Gastrocnemius medialis (tissue), 4 donors: ENCODE results near the gene ACR. TPM values are rescaled to one million over a fixed set of nuclear protein-coding genes. Genes with fewer than 3 reads are reported as not detected.

ENCODE experiments used
- ATAC-seq, 2 donors: fragments of 150-250 bp; one replicate each; pipeline ENCODE4 v1.9.1; 2016
- DNase-seq, 2 donors: peaks; one replicate each; pipeline ENCODE4 v3.0.0-alpha.2; 2019
- H3K27ac ChIP-seq, 4 donors: fragments of 200-600 bp; sonication (generic); 1 replicate in 1 of 4; 2 replicates in 3 of 4; pipeline ENCODE4 v1.5.1; 2016 to 2018; ENCODE audit warnings: mild to moderate bottlenecking in 2 of 4, moderate library complexity in 1 of 4
- H3K27me3 ChIP-seq, 3 donors: fragments of 200-600 bp; sonication (generic) in 2 of 3; 1 replicate in 1 of 3; 2 replicates in 2 of 3; pipeline versions ENCODE4 v1.5.1 to v1.6.0; 2016 to 2019; ENCODE audit warnings: mild to moderate bottlenecking in 1 of 3, moderate library complexity in 1 of 3
- H3K36me3 ChIP-seq, 2 donors: fragments of 200-600 bp; sonication (generic) in 1 of 2; one replicate each; pipeline ENCODE4 v1.5.1; 2017 to 2018
- H3K4me1 ChIP-seq, 2 donors: fragments of 200-600 bp; sonication (generic) in 1 of 2; one replicate each; pipeline ENCODE4 v1.5.1; 2016 to 2017; ENCODE audit warnings: mild to moderate bottlenecking in 2 of 2
- H3K4me3 ChIP-seq, 4 donors: fragments of 200-600 bp; sonication (generic) in 3 of 4; 1 replicate in 1 of 4; 2 replicates in 3 of 4; pipeline ENCODE4 v1.5.1; 2016 to 2019; ENCODE audit warnings: mild to moderate bottlenecking in 2 of 4
- H3K9me3 ChIP-seq, 3 donors: fragments of 200-600 bp; sonication (generic) in 2 of 3; 1 replicate in 1 of 3; 2 replicates in 2 of 3; pipeline ENCODE4 v1.5.1; 2016 to 2019
- POLR2A ChIP-seq, 2 donors: fragments of 450-650 bp; IDR thresholded peaks; one replicate each; pipeline ENCODE4 v1.6.1; 2017; ENCODE audit warnings: antibody characterized with exemption in 2 of 2, mild to moderate bottlenecking in 2 of 2, moderate library complexity in 2 of 2
- in situ Hi-C, 4 donors: fragments of 200-750 bp; cut with MboI; loops; one replicate each; pipeline versions ENCODE4 v1.15.0 to v1.8.0; 2017; ENCODE audit warnings: low sequenced_read_pairs in 4 of 4
- intact Hi-C: fragments of 100-400 bp; cut with DNase I; formaldehyde crosslinking; loops from one replicate; pipeline ENCODE4 v1.15.1; 2023; ENCODE audit warnings: low total_unique reads
- total RNA-seq, 4 donors: library from RNA; depleted of rRNA; stranded (reverse); fragments of >200 nt; gene quantifications; one replicate each; pipeline versions ENCODE4 v1.1.0 to v1.2.3, GENCODE V29; 2016
- TF ChIP-seq, protein P1 (sequence below), 5 experiments: fragments of 450-650 bp in 3 of 5; fragments of 200-600 bp in 2 of 5; sonication (generic) in 2 of 5; IDR thresholded peaks in 4 of 5; conservative IDR thresholded peaks in 1 of 5; 1 replicate in 4 of 5; 2 replicates in 1 of 5; pipeline ENCODE4 v1.5.1; 2016 to 2019; ENCODE audit warnings: antibody characterized with exemption in 5 of 5, mild to moderate bottlenecking in 3 of 5, moderate library complexity in 3 of 5

Gene ACR
- total RNA-seq = not detected

DNA sequence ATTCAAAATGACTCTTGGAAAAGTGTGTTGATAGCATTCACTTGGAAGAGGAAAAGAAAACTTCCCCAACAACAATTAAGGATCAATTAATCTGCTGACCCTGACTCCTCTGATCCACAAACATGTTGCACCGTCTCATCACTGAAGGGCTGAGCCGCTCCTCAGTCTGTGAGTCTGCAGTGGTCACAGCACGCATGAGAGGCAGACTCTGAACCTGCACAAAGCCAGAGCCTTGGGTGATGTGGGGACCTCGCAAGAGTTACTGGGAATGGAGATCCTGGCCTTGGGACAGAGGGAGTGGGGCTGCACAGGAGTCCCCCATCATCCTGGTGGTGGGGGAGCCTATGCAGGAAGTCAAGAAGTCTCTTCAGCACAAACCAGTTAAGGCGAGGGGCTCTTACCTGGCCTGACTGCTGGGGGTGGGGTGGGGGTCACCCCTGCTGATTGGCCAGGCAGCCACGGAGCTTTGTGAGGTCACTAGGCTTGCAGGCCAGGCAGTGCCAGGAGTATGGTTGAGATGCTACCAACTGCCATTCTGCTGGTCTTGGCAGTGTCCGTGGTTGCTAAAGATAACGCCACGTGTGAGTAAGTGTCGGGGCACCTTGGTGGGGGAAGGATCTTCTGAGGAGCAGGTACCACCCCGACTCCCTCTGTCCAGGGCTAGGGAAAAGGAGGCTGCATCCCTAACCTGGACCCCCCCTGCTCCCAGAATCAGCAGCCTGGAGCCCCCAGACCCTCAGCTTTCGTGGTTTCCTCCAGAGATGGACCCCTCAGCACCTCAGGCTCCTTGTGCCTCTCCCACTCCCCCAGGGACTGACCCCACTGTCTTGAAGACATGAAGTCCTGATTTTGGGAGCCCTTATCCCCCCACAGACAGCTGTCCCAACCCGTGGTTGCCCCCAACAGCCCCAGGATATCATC, at the start of gene ACR:
ACR (plus strand) TSS at position 477 of the 921 bp plus-strand sequence; CDS start at position 509, 32 bp downstream.
- in situ Hi-C loops = no loop called here
- DNase-seq (peak in 1 of 2 donors; percentile 5), ATAC-seq (no peak)
- H3K9me3 ChIP-seq = no peaks in the 10 kb centered on the region
- H3K4me1 ChIP-seq = peaks cover 0 to 3% of the 10 kb centered on the region in 2 donors
- TF ChIP-seq POLR2A (IDR thresholded peaks at IDR 0.05) = no peak
- TF ChIP-seq, protein P1, sequence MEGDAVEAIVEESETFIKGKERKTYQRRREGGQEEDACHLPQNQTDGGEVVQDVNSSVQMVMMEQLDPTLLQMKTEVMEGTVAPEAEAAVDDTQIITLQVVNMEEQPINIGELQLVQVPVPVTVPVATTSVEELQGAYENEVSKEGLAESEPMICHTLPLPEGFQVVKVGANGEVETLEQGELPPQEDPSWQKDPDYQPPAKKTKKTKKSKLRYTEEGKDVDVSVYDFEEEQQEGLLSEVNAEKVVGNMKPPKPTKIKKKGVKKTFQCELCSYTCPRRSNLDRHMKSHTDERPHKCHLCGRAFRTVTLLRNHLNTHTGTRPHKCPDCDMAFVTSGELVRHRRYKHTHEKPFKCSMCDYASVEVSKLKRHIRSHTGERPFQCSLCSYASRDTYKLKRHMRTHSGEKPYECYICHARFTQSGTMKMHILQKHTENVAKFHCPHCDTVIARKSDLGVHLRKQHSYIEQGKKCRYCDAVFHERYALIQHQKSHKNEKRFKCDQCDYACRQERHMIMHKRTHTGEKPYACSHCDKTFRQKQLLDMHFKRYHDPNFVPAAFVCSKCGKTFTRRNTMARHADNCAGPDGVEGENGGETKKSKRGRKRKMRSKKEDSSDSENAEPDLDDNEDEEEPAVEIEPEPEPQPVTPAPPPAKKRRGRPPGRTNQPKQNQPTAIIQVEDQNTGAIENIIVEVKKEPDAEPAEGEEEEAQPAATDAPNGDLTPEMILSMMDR (IDR thresholded peaks at IDR 0.05 in 4 of 5, conservative IDR thresholded peaks at IDR 0.05 in 1 of 5) = no peak
- H3K27ac ChIP-seq = no peak within 1 kb of the TSS
- H3K36me3 ChIP-seq = no peaks in the 10 kb centered on the region
- intact Hi-C loops = no loop called here
- H3K4me3 ChIP-seq = no peak within 1 kb of the TSS
- no peaks in the 10 kb centered on the region for H3K27me3 ChIP-seq

DNA sequence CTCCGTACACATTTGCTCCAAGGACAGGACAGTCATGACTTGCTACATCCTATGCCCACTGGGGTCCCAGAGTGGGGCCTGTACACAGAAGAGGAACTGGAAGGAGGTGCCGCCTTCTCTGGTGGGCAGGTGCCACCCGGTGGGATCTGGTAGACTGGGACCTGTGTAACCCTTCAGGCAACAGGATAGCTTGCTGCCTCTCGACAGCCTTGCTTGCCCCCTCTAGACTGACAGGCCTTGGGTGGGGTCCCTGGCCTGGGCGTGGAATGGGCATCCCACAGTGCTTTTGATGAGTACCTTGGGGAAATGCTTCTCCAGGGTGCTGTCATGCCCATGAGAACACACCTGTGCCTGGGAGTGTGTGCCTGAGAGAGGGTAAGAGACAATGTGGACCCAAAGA, 49.6 kb upstream of the ACR start:
- no peaks in the 10 kb centered on the region for H3K9me3 ChIP-seq
- ATAC-seq (no peak), DNase-seq (no peak)
- H3K4me3 ChIP-seq = no peak overlapping the region
- H3K4me1 ChIP-seq = no peaks in the 10 kb centered on the region
- TF ChIP-seq POLR2A (IDR thresholded peaks at IDR 0.05) = no peak
- TF ChIP-seq, protein P1 (IDR thresholded peaks at IDR 0.05 in 4 of 5, conservative IDR thresholded peaks at IDR 0.05 in 1 of 5) = no peak
- no peaks in the 10 kb centered on the region for H3K36me3 ChIP-seq
- in situ Hi-C loops (no loop called here), intact Hi-C loops (no loop called here)
- H3K27ac ChIP-seq = no peak overlapping the region
- H3K27me3 ChIP-seq = peaks cover 6 to 11% (median 9%) of the 10 kb centered on the region in 3 donors

DNA sequence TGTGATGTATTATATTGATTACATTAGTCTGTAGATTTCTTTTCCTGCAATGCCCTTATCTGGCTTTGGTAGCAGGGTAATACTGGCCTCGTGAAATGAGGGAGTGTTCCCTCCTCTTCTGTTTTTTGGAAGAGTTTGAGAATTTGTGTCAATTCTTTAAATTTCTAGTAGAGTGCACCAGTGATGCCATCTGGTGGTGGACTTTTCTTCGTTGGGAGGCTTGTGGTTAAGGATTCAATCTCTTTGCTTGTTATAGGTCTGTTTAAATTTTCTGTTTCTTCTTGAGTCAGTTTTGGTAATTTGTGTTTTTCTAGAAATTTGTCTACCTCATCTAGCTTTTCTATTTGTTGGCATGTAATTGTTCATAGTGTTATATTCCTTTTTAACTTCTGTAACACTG, 46.5 kb upstream of the ACR start:
- Histone ChIP-seq H3K36me3 (peaks cover 0 to 3% of the 10 kb centered on the region in 2 donors), H3K9me3 (no peaks in the 10 kb centered on the region), H3K27me3 (no peaks in the 10 kb centered on the region), H3K4me1 (peaks cover 0 to 4% of the 10 kb centered on the region in 2 donors), H3K27ac (no peak overlapping the region), H3K4me3 (no peak overlapping the region)
- intact Hi-C loops (no loop called here), in situ Hi-C loops (no loop called here)
- DNase-seq = no peak
- no peak for TF ChIP-seq POLR2A (IDR thresholded peaks at IDR 0.05)
- TF ChIP-seq, protein P1 (IDR thresholded peaks at IDR 0.05 in 4 of 5, conservative IDR thresholded peaks at IDR 0.05 in 1 of 5) = peak in 1 of 5 experiments; percentile 35
- no peak for ATAC-seq

- DNase-seq (no peak), ATAC-seq (no peak)
- Histone ChIP-seq H3K27me3 (peaks cover 0 to 7% (median 0%) of the 10 kb centered on the region in 3 donors), H3K4me3 (no peak overlapping the region), H3K9me3 (no peaks in the 10 kb centered on the region), H3K27ac (no peak overlapping the region), H3K36me3 (peaks cover 0 to 3% of the 10 kb centered on the region in 2 donors), H3K4me1 (peaks cover 2 to 18% of the 10 kb centered on the region in 2 donors)
- intact Hi-C loops = no loop called here
- in situ Hi-C loops = no loop called here
- TF ChIP-seq, protein P1 (IDR thresholded peaks at IDR 0.05 in 4 of 5, conservative IDR thresholded peaks at IDR 0.05 in 1 of 5) = no peak
Measured at GRCh38 chr22:50693462-50693861, 44.5 kb upstream of the ACR start.
